H9 (cell line): ENCODE measurements around the gene MYO7B. TPM values are rescaled to one million over a fixed set of nuclear protein-coding genes. Genes with fewer than 3 reads are reported as not detected.
A peak's percentile ranks its signal among the peaks of the same experiment; 100 is the strongest.

Source experiments
- DNase-seq: peaks from one replicate; pipeline ENCODE4 v3.0.0-alpha.2; 2017
- H2AFZ ChIP-seq: one replicate; pipeline ENCODE4 v1.6.1; 2013; ENCODE audit warnings: mild to moderate bottlenecking, low read length, control low read depth, moderate library complexity
- H2AK5ac ChIP-seq: 2 replicates; pipeline ENCODE4 v1.6.1; 2013; ENCODE audit warnings: low read length, control low read depth, mixed read lengths; ENCODE audit not compliant: insufficient read length
- H2BK120ac ChIP-seq: one replicate; pipeline ENCODE4 v1.6.1; 2013; ENCODE audit warnings: low read depth, mild to moderate bottlenecking, low read length, control low read depth, inconsistent platforms; ENCODE audit not compliant: poor library complexity, severe bottlenecking
- H2BK12ac ChIP-seq: 2 replicates; pipeline ENCODE4 v1.6.1; 2013; ENCODE audit warnings: low read length, control low read depth, mixed read lengths, low read depth; ENCODE audit not compliant: insufficient read length
- H2BK15ac ChIP-seq: 2 replicates; pipeline ENCODE4 v1.6.1; 2013; ENCODE audit warnings: low read depth, low read length, control low read depth
- H2BK20ac ChIP-seq: one replicate; pipeline ENCODE4 v1.6.1; 2013; ENCODE audit warnings: low read depth, mild to moderate bottlenecking, low read length, control low read depth, inconsistent platforms; ENCODE audit not compliant: poor library complexity, severe bottlenecking
- H2BK5ac ChIP-seq: 2 replicates; pipeline ENCODE4 v1.6.1; 2013; ENCODE audit warnings: low read length, control low read depth, mixed read lengths; ENCODE audit not compliant: insufficient read length
- H3K14ac ChIP-seq: 2 replicates; pipeline ENCODE4 v1.6.1; 2013; ENCODE audit warnings: low read length, control low read depth; ENCODE audit not compliant: insufficient read depth
- H3K18ac ChIP-seq: 2 replicates; pipeline ENCODE4 v1.6.1; 2013; ENCODE audit warnings: low read depth, mild to moderate bottlenecking, mixed read lengths, low read length, control low read depth; ENCODE audit not compliant: insufficient read length
- H3K23ac ChIP-seq: 2 replicates; pipeline ENCODE4 v1.6.1; 2013; ENCODE audit warnings: low read length, control low read depth, mixed read lengths, low read depth; ENCODE audit not compliant: insufficient read length
- H3K23me2 ChIP-seq: 2 replicates; pipeline ENCODE4 v1.6.1; 2013; ENCODE audit warnings: low read depth, mild to moderate bottlenecking, mixed read lengths, low read length, control low read depth; ENCODE audit not compliant: insufficient read length, poor library complexity, severe bottlenecking
- H3K27ac ChIP-seq: 2 replicates; pipeline ENCODE4 v1.5.1; 2013; ENCODE audit warnings: low read length, control low read depth, mixed read lengths, low read depth; ENCODE audit not compliant: insufficient read length
- H3K27me3 ChIP-seq: 2 replicates; pipeline ENCODE4 v1.6.1; 2013; ENCODE audit warnings: low read length, control low read depth, inconsistent platforms; ENCODE audit not compliant: insufficient read depth
- H3K4ac ChIP-seq: 2 replicates; pipeline ENCODE4 v1.6.1; 2013; ENCODE audit warnings: low read depth, mild to moderate bottlenecking, control low read depth, inconsistent platforms, low read length, moderate library complexity
- H3K4me1 ChIP-seq: 2 replicates; pipeline ENCODE4 v1.6.1; 2013; ENCODE audit warnings: low read length, control low read depth, inconsistent platforms; ENCODE audit not compliant: insufficient read depth
- H3K4me2 ChIP-seq: 2 replicates; pipeline ENCODE4 v1.6.1; 2013; ENCODE audit warnings: low read length, control low read depth, mixed read lengths; ENCODE audit not compliant: insufficient read length, insufficient read depth
- H3K56ac ChIP-seq: 2 replicates; pipeline ENCODE4 v1.6.1; 2013; ENCODE audit warnings: low read depth, mild to moderate bottlenecking, mixed read lengths, low read length, control low read depth; ENCODE audit not compliant: insufficient read length
- H3K79me1 ChIP-seq: 2 replicates; pipeline ENCODE4 v1.6.1; 2013; ENCODE audit warnings: low read depth, mild to moderate bottlenecking, moderate library complexity, low read length, control low read depth, inconsistent platforms; ENCODE audit not compliant: insufficient read depth, poor library complexity, severe bottlenecking
- H3K79me2 ChIP-seq: 2 replicates; pipeline ENCODE4 v1.6.1; 2013; ENCODE audit warnings: low read length, control low read depth, inconsistent platforms; ENCODE audit not compliant: insufficient read depth
- H3K9ac ChIP-seq: 2 replicates; pipeline ENCODE4 v1.6.1; 2013; ENCODE audit warnings: low read length, control low read depth, mixed read lengths; ENCODE audit not compliant: insufficient read length; ENCODE audit errors: extremely low read depth
- H3K9me3 ChIP-seq: one replicate; pipeline ENCODE4 v1.6.1; 2013; ENCODE audit warnings: low read depth, low read length, inconsistent platforms; ENCODE audit not compliant: control insufficient read depth
- H3T11ph ChIP-seq: one replicate; pipeline ENCODE4 v1.6.1; 2013; ENCODE audit warnings: mild to moderate bottlenecking, low read length, control low read depth, inconsistent platforms
- H4K20me1 ChIP-seq: one replicate; pipeline ENCODE4 v1.6.1; 2013; ENCODE audit not compliant: control insufficient read depth, insufficient read length, insufficient read depth
- H4K5ac ChIP-seq: 2 replicates; pipeline ENCODE4 v1.6.1; 2013; ENCODE audit warnings: low read depth, mild to moderate bottlenecking, mixed read lengths, low read length, control low read depth; ENCODE audit not compliant: insufficient read length
- H4K8ac ChIP-seq: replicated peaks from 2 replicates; pipeline ENCODE4 v1.6.1; 2013; ENCODE audit warnings: low read length, control low read depth, mixed read lengths, low read depth; ENCODE audit not compliant: insufficient read length
- H4K91ac ChIP-seq: 2 replicates; pipeline ENCODE4 v1.6.1; 2013; ENCODE audit warnings: low read depth, mild to moderate bottlenecking, moderate library complexity, mixed read lengths, low read length, control low read depth; ENCODE audit not compliant: insufficient read length
- H3K27ac Mint-ChIP-seq, 3 experiments: 2 replicates in 2 of 3; 3 replicates in 1 of 3; pipeline ENCODE4 v1.8.0; 2020 to 2021; ENCODE audit warnings: mixed read lengths in 3 of 3, mild to moderate bottlenecking in 1 of 3, moderate library complexity in 1 of 3
- H3K27me3 Mint-ChIP-seq: 2 replicates; pipeline ENCODE4 v1.8.0; 2021; ENCODE audit warnings: low read depth, mild to moderate bottlenecking, moderate library complexity, mixed read lengths
- H3K36me3 Mint-ChIP-seq, 3 experiments: 2 replicates in 2 of 3; 3 replicates in 1 of 3; pipeline ENCODE4 v1.8.0; 2020 to 2021; ENCODE audit warnings: low read depth in 3 of 3, mixed read lengths in 3 of 3; ENCODE audit not compliant: insufficient read depth in 1 of 3
- H3K4me1 Mint-ChIP-seq, 2 experiments: 2 replicates each; pipeline ENCODE4 v1.8.0; 2020; ENCODE audit warnings: mixed read lengths in 2 of 2
- H3K4me3 Mint-ChIP-seq, 2 experiments: 2 replicates in 1 of 2; 3 replicates in 1 of 2; pipeline ENCODE4 v1.8.0; 2020 to 2021; ENCODE audit warnings: mild to moderate bottlenecking in 2 of 2, mixed read lengths in 2 of 2, moderate library complexity in 1 of 2
- H3K9me3 Mint-ChIP-seq, 2 experiments: 2 replicates in 1 of 2; 3 replicates in 1 of 2; pipeline ENCODE4 v1.8.0; 2020; ENCODE audit warnings: mild to moderate bottlenecking in 2 of 2, mixed read lengths in 2 of 2, moderate library complexity in 1 of 2
- CTCF ChIP-seq: fragments of 200-600 bp; sonication (generic); conservative IDR thresholded peaks from 3 replicates; pipeline ENCODE4 v1.8.0; 2021; ENCODE audit warnings: antibody characterized with exemption, mild to moderate bottlenecking
- WGBS: extraction: QIAGEN DNeasy Blood & Tissue Kit; methylation state at CpG from one replicate; pipeline ENCODE4 v1.1.7; 2013; ENCODE audit warnings: missing lambda C conversion rate, low lambda C conversion rate, mixed read lengths; ENCODE audit not compliant: insufficient read length; ENCODE audit errors: extremely low coverage; 5-methylcytosine and 5-hydroxymethylcytosine counted together
- total RNA-seq: library from RNA; stranded (reverse); gene quantifications from 2 replicates; pipeline ENCODE4 v1.2.1, GENCODE V29; 2021

MYO7B gene
- total RNA-seq, 1 experiment from 2014 or later, result not detected

- no peak overlapping the region for H4K8ac ChIP-seq
- no peaks in the 10 kb centered on the region for H3K79me2 ChIP-seq
- no peak overlapping the region for H2AK5ac ChIP-seq
- no peak overlapping the region for H3K18ac ChIP-seq
- no peak overlapping the region for H3K4me2 ChIP-seq
- no peaks in the 10 kb centered on the region for H3K9me3 ChIP-seq
- H2AFZ ChIP-seq, result no peak overlapping the region
- H3K27ac ChIP-seq, result no peak overlapping the region
- no peaks in the 10 kb centered on the region for H3K79me1 ChIP-seq
- H3K27me3 ChIP-seq, result no peaks in the 10 kb centered on the region
- H3K23me2 ChIP-seq, result no peaks in the 10 kb centered on the region
- no peaks in the 10 kb centered on the region; the same call in none of the 2 replicates for H3K27me3 Mint-ChIP-seq
- no peak overlapping the region for H3K4me3 Mint-ChIP-seq
- H3T11ph ChIP-seq, result no peak overlapping the region
- no peak overlapping the region for H3K4ac ChIP-seq
- no peak overlapping the region for H3K23ac ChIP-seq
- no peak overlapping the region for H4K5ac ChIP-seq
- no peak overlapping the region for H3K27ac Mint-ChIP-seq
- no peak overlapping the region for H2BK120ac ChIP-seq
- no peak overlapping the region for H3K9ac ChIP-seq
- H2BK15ac ChIP-seq, result no peak overlapping the region
- no peaks in the 10 kb centered on the region for H3K4me1 ChIP-seq
- no peaks in the 10 kb centered on the region for H3K9me3 Mint-ChIP-seq
- no peak overlapping the region for H2BK5ac ChIP-seq
- no CpG with 5 or more reads among the region's 10 CpGs for WGBS
- peak; percentile 92 for DNase-seq
- H3K36me3 Mint-ChIP-seq, result no peaks in the 10 kb centered on the region; a peak in 1 of 7 replicates
- peaks cover 3 to 7% of the 10 kb centered on the region in 2 experiments; a peak in 3 of 4 replicates for H3K4me1 Mint-ChIP-seq
- peak; percentile 99 for TF ChIP-seq CTCF
- H3K56ac ChIP-seq, result no peak overlapping the region
- H2BK12ac ChIP-seq, result no peak overlapping the region
- H4K20me1 ChIP-seq, result no peaks in the 10 kb centered on the region
- no peak overlapping the region for H2BK20ac ChIP-seq
- no peak overlapping the region for H3K14ac ChIP-seq
- H4K91ac ChIP-seq, result no peak overlapping the region
These were observed 55.9 kb downstream of the MYO7B start for GRCh38 chr2:127591221-127591923.
